Amygdala (tissue), 56 donors: ENCODE results near the gene STRN3.

Source experiments
- DNase-seq, 56 donors: peaks; one replicate each; lab custom pipeline; 2025; lab: John Stamatoyannopoulos, UW

STRN3 gene

DNA sequence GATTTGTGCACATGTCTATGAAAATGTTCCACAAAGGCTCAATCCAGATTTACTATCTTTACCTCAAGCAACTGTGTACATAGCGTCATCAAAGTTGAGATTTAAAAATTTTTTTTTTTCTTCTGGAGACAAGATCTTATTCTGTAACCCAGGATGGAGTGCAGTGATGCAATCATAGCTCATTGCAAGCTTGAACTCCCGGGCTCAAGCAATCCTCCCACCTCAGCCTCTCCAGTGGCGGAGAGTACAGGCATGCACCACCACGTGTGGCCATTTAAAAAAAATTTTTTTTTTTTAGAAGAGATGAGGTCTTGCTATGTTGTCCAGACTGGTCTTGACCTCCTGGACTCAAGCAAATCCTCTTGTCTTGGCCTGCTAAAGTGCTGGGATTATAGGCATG lies 149.5 kb downstream of the STRN3 start:
- DNase-seq: no peak

DNA sequence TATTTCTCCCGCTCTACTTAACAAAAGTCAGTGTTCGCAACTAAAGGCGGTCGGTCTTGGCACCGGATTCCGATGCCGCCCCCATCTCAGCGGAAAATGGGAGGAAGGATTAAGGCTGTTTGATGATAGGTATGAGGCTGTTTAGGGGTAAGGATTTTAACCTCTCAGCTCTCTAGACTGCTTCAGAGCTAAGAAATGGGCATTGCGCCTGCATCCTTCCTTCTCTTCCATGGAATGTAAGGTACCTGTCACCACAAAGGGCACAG lies 150.5 kb downstream of the STRN3 start:
- no peak for DNase-seq

DNA sequence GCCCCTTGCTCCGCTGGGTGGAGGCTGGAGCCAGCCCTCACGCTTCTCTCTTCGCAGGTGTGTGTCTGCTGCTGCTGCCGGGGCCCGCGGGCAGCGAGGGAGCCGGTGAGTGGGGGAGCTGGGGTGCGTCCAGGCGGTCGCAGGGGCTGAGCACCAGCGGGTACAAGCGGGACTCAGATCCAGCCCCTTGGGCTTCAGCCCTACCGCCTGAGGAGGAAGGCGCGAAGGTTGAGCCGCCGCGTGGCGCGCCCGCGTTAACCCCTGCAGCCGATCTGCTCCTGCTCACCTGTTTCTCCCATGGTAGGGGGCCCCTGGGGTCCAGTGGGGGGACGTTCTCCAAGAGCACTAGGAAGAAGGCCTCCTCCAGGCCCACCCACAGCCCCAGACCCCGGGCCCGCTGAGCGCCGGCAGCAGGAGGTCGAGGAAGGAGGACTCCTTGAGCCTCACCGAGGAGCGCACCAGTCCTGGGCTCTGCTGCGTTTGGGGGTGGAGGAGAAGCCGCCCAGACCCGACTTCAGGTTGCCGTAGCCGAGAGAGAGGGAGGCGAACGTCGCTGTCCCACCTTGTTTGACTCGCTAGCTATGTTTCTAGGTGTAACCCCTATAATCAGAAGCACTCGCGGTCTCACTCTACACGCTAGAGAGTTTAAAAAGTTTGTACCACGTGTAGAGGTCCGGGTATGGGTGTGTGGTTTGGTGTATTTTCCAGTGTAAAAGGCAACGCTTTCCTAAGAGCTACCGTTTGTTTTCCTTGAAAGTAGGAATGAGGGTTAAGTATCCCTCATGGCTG lies 151.0 kb downstream of the STRN3 start:
- peak in 3 of 56 donors; percentile 3 to 14 (median 9) for DNase-seq

DNA sequence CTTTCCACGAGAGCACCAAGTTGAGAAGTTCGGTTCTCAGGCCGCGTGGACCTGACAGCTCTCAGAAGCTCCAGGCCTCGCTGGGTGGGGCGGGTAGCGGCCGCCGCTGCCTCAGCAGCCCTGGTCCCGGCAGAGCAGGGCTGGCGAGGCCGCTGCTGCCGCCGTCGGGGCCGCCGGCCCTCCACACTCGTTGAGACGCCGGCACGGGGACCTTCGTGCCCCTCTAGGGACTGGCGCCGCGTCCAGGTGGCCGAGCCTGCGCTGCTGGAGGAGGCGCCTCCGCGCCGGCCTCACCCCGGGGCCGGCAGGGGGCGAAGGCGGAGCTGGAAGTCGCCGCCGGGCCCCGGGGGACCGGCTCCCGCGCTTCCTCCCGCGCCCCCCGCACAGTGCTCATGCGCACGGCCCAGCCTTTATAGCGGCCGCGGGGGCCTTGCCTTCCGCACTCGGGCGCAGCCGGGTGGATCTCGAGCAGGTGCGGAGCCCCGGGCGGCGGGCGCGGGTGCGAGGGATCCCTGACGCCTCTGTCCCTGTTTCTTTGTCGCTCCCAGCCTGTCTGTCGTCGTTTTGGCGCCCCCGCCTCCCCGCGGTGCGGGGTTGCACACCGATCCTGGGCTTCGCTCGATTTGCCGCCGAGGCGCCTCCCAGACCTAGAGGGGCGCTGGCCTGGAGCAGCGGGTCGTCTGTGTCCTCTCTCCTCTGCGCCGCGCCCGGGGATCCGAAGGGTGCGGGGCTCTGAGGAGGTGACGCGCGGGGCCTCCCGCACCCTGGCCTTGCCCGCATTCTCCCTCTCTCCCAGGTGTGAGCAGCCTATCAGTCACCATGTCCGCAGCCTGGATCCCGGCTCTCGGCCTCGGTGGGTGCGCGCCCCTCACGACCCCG lies 151.8 kb downstream of the STRN3 start, which contains the start of gene COCH:
Gene COCH (plus strand): TSS at position 440 of the 879 bp plus-strand sequence. CDS start 380 bp downstream, at position 820.
- peak in 7 of 56 donors; percentile 2 to 47 (median 28) for DNase-seq

DNA sequence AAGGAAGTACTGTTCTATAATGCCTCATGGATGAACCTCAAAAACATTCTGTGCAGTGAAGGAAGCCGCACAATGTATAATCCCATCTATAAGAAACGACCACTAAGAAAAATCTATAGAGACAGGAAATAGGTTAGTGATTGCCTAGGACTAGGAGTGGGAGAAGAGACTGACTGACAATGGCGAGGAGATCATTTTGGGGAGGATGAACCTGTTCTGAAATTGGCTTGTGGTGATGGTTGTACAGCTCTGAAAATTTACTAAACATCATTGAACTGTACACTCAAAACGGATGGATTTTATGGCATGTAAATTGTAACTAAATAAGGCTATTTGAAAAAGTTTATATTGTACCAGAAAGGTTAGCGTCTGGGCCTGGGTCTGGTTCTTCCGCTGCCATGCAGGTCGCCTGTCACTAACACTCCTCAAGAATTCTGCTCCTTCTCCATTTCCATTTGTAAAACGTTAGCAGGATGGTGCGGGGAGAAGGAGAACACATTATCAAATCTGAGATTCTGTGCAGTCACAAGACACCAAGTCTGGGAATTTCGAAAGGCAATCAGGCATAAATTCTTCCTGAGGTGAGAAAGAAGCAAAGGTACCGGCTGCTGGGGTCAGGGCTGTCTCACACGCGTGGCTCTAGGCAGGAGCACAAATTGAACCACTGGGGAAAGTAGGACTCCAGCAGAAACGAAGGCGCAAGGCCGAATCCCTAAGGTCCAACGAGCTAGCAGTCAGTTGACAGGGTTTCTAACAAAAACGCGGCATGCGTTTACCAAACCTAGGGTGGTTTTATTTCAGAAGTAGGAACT lies 152.7 kb downstream of the STRN3 start:
- DNase-seq: no peak

DNA sequence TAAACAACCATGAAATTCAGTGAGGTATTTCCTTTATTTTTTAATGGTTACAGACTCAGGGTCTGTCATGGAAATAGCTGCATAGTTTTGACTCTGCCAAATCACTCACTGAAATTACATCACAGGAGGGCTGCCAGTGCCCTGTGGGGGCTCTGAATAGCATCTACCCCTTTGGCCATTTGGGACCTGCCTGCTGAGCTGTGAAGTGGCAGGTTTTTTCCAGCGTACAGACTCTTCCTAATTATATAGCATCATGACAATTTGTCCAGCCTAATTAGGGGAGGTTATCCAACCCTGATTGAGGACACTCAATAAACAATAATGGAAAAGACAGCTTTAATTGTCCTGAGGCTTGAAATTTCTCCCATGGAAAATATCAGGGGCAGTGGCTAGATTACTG lies 153.6 kb downstream of the STRN3 start:
- DNase-seq: no peak

DNA sequence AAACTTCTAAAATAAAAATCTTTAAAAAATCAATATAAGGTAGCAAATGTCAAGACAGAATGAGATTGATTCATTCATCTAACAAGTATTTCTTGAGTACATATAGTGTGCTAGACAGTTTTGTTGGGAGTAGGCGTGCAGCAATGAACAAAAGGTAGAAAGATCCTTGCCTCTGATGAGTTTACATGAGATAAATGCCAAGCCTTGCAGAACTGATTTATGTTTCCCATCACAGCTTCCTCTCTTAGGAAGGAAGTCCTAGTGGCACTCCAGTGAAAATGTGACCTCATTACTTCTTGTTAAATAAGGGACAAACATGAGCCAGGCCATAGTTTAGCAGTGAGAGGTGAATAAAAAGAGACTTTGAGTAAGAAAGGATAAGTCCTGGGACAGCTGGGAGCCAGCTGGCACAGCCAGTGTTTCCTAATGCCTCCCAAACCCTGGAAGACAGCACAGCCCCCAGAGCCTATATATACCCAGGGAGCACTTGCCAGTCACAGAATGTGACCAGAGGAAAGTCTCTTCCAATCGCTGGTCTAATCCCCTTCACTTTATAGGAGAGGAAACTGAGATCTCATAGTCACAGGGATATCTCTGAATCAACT lies 156.5 kb downstream of the STRN3 start:
- no peak for DNase-seq

DNA sequence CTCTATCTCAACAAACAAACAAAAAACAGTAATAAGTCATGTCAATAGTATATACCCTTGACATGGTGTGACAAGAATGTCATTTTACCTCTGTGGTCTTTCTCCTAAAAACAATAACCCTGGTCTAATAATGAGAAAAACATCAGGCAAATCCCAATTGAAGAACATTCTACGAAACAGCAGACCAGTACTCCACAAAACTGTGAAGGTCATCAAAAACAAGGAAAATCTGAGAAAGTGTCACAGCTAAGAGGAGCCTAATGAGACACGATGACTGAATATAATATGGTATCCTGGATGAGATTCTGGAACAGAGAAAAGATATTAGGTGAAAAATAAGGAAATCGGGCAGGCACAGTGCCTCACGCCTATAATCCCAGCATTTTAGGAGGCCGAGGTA lies 157.4 kb downstream of the STRN3 start:
- no peak for DNase-seq

DNA sequence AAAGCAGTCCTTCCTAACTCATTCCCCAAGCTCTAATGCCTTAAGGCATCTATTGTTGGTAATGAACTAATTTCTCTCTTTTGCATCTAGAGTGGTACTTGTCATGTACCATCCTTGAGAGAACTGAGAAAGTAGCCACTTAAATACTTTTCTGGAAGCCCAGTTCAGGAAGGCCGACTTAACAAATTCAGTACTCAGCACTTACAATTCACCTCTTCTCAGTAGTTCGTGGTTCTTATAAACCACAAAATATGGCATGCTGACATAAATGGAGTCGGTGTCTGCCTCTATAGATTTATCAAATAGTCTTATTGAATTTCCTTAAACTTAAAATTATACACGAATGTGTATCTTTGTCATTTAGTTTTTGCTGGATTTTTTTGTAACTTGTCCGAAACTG lies 161.2 kb downstream of the STRN3 start:
- no peak for DNase-seq

DNA sequence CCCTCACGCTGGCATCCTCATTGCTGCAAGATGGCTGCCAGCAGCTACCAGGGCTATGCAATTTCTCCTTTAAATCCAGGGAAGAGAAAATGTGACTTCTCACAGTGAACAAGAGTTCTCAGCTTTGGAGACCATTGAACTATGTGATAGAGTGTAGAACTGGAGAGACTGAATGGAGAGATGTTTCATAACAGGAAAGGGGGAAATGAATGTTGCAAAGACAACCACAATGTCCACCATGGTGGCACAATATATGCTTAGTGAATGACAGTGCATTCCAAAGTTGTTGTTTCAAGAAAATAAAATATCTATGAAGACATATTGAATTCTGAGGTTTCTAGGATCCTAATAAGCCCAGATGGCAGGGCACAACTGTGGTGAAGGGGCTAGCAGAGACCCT lies 165.0 kb downstream of the STRN3 start:
- no peak for DNase-seq

DNA sequence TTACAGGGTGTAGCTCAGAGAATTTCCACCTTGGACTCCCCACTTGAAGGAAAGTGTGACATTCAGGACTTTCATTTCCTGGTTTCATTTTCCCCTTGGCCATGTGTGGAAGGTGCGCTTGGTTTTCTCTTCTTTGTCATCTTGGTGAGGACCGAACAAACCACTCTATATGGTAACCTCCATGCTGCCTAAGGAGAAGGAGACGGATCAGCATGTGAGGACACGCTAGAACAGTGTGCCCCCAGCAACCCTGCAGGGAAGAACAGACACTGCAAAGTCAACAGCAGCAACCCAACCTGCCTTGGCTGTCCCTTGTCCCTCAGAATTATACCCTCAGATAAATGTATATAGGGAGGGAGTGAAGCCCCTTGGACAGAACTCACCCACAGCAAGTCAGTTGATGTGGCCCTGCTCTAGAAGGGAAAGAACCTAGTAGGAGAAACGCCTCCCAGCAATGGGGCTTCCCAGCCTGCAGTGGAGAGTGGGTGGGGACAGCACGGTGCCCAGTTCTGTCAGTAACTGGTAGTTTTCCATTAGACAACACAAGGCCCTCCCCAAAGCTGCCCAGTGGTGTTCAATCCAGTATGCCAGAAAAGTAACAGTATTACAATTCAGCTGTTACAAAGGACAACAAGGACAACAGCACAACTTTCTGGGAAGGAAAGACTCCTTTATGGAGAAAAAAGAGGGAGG lies 170.7 kb downstream of the STRN3 start:
- DNase-seq: no peak

DNA sequence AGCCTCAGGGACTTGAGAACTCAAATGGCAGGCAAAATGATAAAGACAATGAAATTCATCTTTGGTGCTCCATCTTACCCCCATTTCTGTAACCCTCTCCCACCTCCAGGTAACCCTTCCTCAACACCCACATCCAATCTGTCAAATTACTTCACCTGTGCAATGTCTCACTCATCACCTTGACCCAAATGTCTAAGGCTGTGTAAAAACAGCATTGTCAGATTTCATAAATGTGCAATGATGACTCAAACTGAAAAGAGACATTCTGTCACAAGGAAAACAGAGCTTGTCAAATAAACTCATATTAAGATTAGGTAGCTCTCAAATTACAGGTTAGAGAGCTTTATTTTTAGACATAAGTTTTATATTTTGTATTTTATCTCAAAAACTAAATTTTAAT lies 171.7 kb downstream of the STRN3 start:
- DNase-seq: no peak

DNA sequence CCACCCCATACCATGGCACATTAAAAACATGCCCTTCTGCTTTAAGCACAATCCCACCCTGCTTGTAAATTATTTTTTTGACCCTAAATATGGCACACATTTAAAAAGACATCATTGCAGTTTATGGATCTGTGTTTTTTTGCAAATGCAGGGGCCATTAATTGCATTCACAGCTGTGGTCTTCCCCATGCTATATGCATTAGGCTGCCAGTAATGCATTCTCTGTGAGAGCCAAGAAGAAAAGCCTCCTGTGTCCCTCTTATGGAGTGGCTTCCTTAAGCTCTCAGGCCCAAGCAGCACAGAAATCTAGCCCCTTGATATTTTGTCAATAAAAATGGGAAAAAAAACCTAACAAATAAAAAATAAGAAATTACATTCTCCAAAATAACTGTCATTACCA lies 172.2 kb downstream of the STRN3 start:
- no peak for DNase-seq

DNA sequence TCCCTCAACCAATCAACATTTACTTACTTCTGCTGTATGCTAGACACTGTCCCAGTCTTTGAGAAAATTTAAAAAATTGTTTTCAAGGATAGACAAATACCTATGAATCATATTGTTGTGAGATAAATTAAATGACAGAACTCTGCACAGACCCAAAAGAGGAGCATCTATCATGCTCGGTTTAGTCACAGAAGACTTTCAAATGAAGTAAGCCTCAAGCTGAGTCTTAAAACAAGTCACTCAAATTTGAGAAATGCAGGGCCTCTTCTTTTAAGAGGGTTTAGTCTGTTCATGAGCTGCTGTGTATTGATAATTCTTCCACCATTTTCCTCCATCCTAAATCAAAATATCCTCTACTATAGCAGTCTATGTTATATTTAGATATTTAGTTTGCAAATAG lies 176.2 kb downstream of the STRN3 start:
- no peak for DNase-seq

DNA sequence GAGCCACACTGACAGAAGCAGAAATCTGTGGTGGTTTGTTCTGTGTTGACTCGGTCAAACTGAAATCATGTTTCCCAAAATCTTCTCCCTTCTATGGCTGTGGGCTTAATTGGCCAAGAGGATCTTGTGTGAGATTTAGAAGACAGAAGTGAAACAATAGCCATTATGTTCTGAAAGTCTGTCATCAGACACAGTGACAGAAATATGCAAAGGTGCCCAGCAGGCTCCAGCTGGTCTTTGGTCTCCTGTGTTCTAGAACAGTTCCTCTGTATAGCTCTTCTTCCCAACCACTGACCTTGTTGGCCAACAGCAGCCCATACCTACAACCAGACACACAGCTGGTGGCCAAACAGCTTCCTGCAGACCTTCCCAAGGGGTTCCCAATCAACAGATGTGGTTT lies 176.8 kb downstream of the STRN3 start:
- DNase-seq: no peak

DNA sequence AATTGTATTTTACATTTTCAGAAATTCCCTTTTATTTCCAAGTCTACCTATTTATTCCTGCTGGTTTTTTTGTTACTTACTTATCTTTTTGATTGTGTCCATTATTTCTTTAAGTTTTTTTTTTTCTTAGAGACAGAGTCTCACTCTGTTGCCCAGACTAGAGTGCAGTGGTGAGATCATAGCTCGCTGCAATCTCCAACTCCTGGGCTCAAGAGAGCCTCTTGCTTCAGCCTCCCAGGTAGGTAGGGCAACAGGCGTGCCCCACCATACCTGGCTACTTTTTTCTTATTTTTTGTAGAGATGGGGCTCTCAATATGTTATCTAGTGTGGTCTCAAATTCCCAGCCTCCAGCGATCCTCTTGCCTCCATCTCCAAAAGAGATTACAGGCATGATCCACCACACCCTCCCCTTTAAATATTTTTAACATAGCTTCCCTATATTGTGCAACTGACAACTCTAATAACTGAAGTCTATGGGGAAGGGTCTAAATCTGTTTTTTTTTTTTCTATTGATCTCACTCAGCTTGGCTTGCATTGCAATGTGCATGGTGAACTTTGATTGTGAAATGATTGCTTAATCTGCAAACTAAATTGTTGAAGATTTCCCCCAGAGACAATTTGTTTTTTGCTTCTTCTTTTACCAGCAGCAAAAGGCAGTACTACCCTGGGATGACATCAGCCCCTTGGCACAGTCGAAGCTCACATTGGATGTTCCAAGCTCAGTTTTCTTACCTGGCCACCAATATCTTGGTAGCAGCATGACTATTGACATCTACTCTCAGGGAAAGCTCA lies 177.5 kb downstream of the STRN3 start:
- DNase-seq: no peak
